ENCODE results near the gene PTPRT.

The PTPRT gene

GRCh38 chr20:42067596-42067995 is 1122.1 kb downstream of the PTPRT start:
- Histone ChIP-seq H3K9ac (ENCODE audit: low read length) (no peak overlapping the region), H3K4me1 (ENCODE audit: control insufficient read depth, insufficient read depth, low read length) (no peaks in the 10 kb centered on the region), H3K9me3 (ENCODE audit: control insufficient read depth, low read length) (no peaks in the 10 kb centered on the region), H3K36me3 (ENCODE audit: control insufficient read depth, insufficient read depth, low read length) (no peaks in the 10 kb centered on the region), H3K4me3 (ENCODE audit: low read length) (no peak overlapping the region), H3K27me3 (ENCODE audit: control insufficient read depth, insufficient read depth, low read length) (no peaks in the 10 kb centered on the region)

- Histone ChIP-seq H3K4me3 (ENCODE audit: low read length) (no peak overlapping the region), H3K27me3 (ENCODE audit: control insufficient read depth, insufficient read depth, low read length) (no peaks in the 10 kb centered on the region), H3K9ac (ENCODE audit: low read length) (no peak overlapping the region), H3K4me1 (ENCODE audit: control insufficient read depth, insufficient read depth, low read length) (no peaks in the 10 kb centered on the region), H3K9me3 (ENCODE audit: control insufficient read depth, low read length) (no peaks in the 10 kb centered on the region), H3K36me3 (ENCODE audit: control insufficient read depth, insufficient read depth, low read length) (no peaks in the 10 kb centered on the region)
Measured at GRCh38 chr20:42067174-42067573, 1122.5 kb downstream of the PTPRT start.

- Histone ChIP-seq H3K9me3 (ENCODE audit: control insufficient read depth, low read length) (no peaks in the 10 kb centered on the region), H3K4me3 (ENCODE audit: low read length) (no peak overlapping the region), H3K27me3 (ENCODE audit: control insufficient read depth, insufficient read depth, low read length) (no peaks in the 10 kb centered on the region), H3K36me3 (ENCODE audit: control insufficient read depth, insufficient read depth, low read length) (no peaks in the 10 kb centered on the region), H3K9ac (ENCODE audit: low read length) (no peak overlapping the region), H3K4me1 (ENCODE audit: control insufficient read depth, insufficient read depth, low read length) (no peaks in the 10 kb centered on the region)
Measured at GRCh38 chr20:42063141-42063540, 1126.6 kb downstream of the PTPRT start.

GRCh38 chr20:42053350-42053749 is 1136.4 kb downstream of the PTPRT start:
- no peaks in the 10 kb centered on the region for H3K27me3 ChIP-seq (ENCODE audit: control insufficient read depth, insufficient read depth, low read length)
- no peaks in the 10 kb centered on the region for H3K9me3 ChIP-seq (ENCODE audit: control insufficient read depth, low read length)
- H3K4me1 ChIP-seq (ENCODE audit: control insufficient read depth, insufficient read depth, low read length), result no peaks in the 10 kb centered on the region
- no peak overlapping the region for H3K9ac ChIP-seq (ENCODE audit: low read length)
- H3K4me3 ChIP-seq (ENCODE audit: low read length), result no peak overlapping the region
- H3K36me3 ChIP-seq (ENCODE audit: control insufficient read depth, insufficient read depth, low read length), result no peaks in the 10 kb centered on the region

- Histone ChIP-seq H3K9me3 (ENCODE audit: control insufficient read depth, low read length) (no peaks in the 10 kb centered on the region), H3K4me1 (ENCODE audit: control insufficient read depth, insufficient read depth, low read length) (no peaks in the 10 kb centered on the region), H3K27me3 (ENCODE audit: control insufficient read depth, insufficient read depth, low read length) (no peaks in the 10 kb centered on the region), H3K36me3 (ENCODE audit: control insufficient read depth, insufficient read depth, low read length) (no peaks in the 10 kb centered on the region), H3K4me3 (ENCODE audit: low read length) (no peak overlapping the region), H3K9ac (ENCODE audit: low read length) (no peak overlapping the region)
Measured at GRCh38 chr20:42051921-42052320, 1137.8 kb downstream of the PTPRT start.

GRCh38 chr20:42046371-42047085 is 1143.2 kb downstream of the PTPRT start:
- no peaks in the 10 kb centered on the region for H3K9me3 ChIP-seq (ENCODE audit: control insufficient read depth, low read length)
- no peak overlapping the region for H3K9ac ChIP-seq (ENCODE audit: low read length)
- no peaks in the 10 kb centered on the region for H3K36me3 ChIP-seq (ENCODE audit: control insufficient read depth, insufficient read depth, low read length)
- H3K4me1 ChIP-seq (ENCODE audit: control insufficient read depth, insufficient read depth, low read length), result no peaks in the 10 kb centered on the region
- H3K27me3 ChIP-seq (ENCODE audit: control insufficient read depth, insufficient read depth, low read length), result no peaks in the 10 kb centered on the region
- no peak overlapping the region for H3K4me3 ChIP-seq (ENCODE audit: low read length)

GRCh38 chr20:42043921-42044320 is 1145.8 kb downstream of the PTPRT start:
- no peak overlapping the region for H3K4me3 ChIP-seq (ENCODE audit: low read length)
- no peaks in the 10 kb centered on the region for H3K4me1 ChIP-seq (ENCODE audit: control insufficient read depth, insufficient read depth, low read length)
- no peaks in the 10 kb centered on the region for H3K27me3 ChIP-seq (ENCODE audit: control insufficient read depth, insufficient read depth, low read length)
- no peaks in the 10 kb centered on the region for H3K36me3 ChIP-seq (ENCODE audit: control insufficient read depth, insufficient read depth, low read length)
- no peaks in the 10 kb centered on the region for H3K9me3 ChIP-seq (ENCODE audit: control insufficient read depth, low read length)
- H3K9ac ChIP-seq (ENCODE audit: low read length), result no peak overlapping the region

GRCh38 chr20:42041000-42041565 is 1148.6 kb downstream of the PTPRT start:
- Histone ChIP-seq H3K4me1 (ENCODE audit: control insufficient read depth, insufficient read depth, low read length) (no peaks in the 10 kb centered on the region), H3K27me3 (ENCODE audit: control insufficient read depth, insufficient read depth, low read length) (no peaks in the 10 kb centered on the region), H3K9ac (ENCODE audit: low read length) (no peak overlapping the region), H3K4me3 (ENCODE audit: low read length) (no peak overlapping the region), H3K36me3 (ENCODE audit: control insufficient read depth, insufficient read depth, low read length) (no peaks in the 10 kb centered on the region), H3K9me3 (ENCODE audit: control insufficient read depth, low read length) (no peaks in the 10 kb centered on the region)

GRCh38 chr20:42027746-42028268 is 1161.9 kb downstream of the PTPRT start:
- Histone ChIP-seq H3K4me3 (ENCODE audit: low read length) (no peak overlapping the region), H3K36me3 (ENCODE audit: control insufficient read depth, insufficient read depth, low read length) (no peaks in the 10 kb centered on the region), H3K4me1 (ENCODE audit: control insufficient read depth, insufficient read depth, low read length) (no peaks in the 10 kb centered on the region), H3K9ac (ENCODE audit: low read length) (no peak overlapping the region), H3K9me3 (ENCODE audit: control insufficient read depth, low read length) (no peaks in the 10 kb centered on the region), H3K27me3 (ENCODE audit: control insufficient read depth, insufficient read depth, low read length) (no peaks in the 10 kb centered on the region)

GRCh38 chr20:42026599-42026998 is 1163.1 kb downstream of the PTPRT start:
- Histone ChIP-seq H3K4me1 (ENCODE audit: control insufficient read depth, insufficient read depth, low read length) (no peaks in the 10 kb centered on the region), H3K36me3 (ENCODE audit: control insufficient read depth, insufficient read depth, low read length) (no peaks in the 10 kb centered on the region), H3K9ac (ENCODE audit: low read length) (no peak overlapping the region), H3K4me3 (ENCODE audit: low read length) (no peak overlapping the region), H3K27me3 (ENCODE audit: control insufficient read depth, insufficient read depth, low read length) (no peaks in the 10 kb centered on the region), H3K9me3 (ENCODE audit: control insufficient read depth, low read length) (no peaks in the 10 kb centered on the region)

GRCh38 chr20:42024653-42025052 is 1165.1 kb downstream of the PTPRT start:
- Histone ChIP-seq H3K27me3 (ENCODE audit: control insufficient read depth, insufficient read depth, low read length) (no peaks in the 10 kb centered on the region), H3K4me1 (ENCODE audit: control insufficient read depth, insufficient read depth, low read length) (no peaks in the 10 kb centered on the region), H3K9ac (ENCODE audit: low read length) (no peak overlapping the region), H3K9me3 (ENCODE audit: control insufficient read depth, low read length) (no peaks in the 10 kb centered on the region), H3K36me3 (ENCODE audit: control insufficient read depth, insufficient read depth, low read length) (no peaks in the 10 kb centered on the region), H3K4me3 (ENCODE audit: low read length) (no peak overlapping the region)
